Measurements from ENCODE around the gene NRSN1. TPM values are rescaled to one million over a fixed set of nuclear protein-coding genes. Genes with fewer than 3 reads are reported as not detected.

NRSN1 gene
- total RNA-seq, 1 donor, result not detected

DNA sequence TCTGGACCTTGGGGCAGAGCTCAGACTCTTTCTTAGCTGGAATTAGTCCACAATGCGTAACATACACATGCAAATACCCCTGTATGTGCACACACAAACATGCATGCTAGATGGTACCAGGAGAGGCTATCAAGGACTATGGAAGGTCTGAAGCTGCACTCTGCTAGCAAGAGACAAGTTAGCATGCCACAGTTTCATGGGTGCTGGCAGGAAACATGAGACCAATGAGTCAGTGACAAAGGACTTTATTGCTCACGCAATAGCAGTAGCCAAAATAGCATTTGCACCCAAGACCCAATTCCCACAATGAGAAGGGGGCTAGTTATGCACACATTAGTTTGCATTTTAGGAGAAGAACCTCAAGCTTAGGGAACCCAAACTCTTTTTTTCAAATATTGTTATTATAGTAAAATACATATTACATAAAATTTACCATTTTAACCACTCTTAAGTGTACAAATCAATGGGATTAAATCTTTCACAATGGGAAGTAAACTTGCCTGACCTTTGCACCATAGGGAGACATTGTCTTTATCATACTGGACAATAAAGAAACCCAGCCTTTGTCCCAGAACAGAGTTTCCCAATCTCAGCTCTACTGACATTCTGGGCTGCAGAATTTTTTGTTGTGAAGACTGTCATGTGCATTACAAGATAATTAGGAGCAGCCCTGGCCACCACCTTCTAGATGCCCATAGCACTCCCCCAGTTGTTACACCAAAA, 69.1 kb downstream of the NRSN1 start:
- DNase-seq (ENCODE audit: low read depth), result no peak
- TF ChIP-seq, protein P1, sequence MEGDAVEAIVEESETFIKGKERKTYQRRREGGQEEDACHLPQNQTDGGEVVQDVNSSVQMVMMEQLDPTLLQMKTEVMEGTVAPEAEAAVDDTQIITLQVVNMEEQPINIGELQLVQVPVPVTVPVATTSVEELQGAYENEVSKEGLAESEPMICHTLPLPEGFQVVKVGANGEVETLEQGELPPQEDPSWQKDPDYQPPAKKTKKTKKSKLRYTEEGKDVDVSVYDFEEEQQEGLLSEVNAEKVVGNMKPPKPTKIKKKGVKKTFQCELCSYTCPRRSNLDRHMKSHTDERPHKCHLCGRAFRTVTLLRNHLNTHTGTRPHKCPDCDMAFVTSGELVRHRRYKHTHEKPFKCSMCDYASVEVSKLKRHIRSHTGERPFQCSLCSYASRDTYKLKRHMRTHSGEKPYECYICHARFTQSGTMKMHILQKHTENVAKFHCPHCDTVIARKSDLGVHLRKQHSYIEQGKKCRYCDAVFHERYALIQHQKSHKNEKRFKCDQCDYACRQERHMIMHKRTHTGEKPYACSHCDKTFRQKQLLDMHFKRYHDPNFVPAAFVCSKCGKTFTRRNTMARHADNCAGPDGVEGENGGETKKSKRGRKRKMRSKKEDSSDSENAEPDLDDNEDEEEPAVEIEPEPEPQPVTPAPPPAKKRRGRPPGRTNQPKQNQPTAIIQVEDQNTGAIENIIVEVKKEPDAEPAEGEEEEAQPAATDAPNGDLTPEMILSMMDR (IDR thresholded peaks at IDR 0.05; ENCODE audit: insufficient read depth, low read depth, low read length), result no peak
- H3K4me3 ChIP-seq (ENCODE audit: low read depth, low read length), result no peak overlapping the region

DNA sequence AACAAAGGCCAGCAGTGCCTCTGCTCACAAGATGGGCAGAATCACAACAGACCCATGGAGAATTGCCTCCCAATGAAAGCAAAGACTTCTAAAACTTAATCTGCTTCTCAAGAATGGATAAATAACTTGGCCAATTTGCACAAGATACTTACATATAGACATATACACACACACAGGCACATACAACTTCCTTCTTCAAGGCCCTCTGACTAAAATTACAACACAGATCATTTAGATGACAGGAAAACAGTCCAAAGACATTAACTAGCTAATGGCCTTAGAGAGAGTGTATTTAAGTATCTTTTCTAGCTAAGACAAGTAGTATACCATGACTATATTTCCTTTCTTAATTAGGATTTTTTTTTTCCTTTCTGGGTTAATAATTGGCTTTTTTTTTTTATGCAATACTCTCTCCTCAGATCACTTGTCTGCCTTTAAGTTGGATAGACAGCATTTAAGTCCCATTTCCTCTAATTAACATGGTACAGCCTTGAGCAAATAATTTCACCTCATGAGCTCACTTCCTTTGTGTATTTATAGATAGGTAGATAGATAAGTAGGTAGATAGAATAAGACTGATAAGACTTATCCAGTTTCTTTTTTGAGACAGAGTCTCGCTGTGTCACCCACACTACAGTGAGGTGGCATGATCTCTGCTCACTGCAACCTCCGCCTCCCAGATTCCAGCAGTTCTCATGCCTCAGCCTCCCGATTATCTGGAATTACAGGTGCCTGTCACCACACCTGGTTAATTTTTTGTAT, 70.0 kb downstream of the NRSN1 start:
- H3K4me3 ChIP-seq (ENCODE audit: low read depth, low read length), result no peak overlapping the region
- TF ChIP-seq, protein P1 (IDR thresholded peaks at IDR 0.05; ENCODE audit: insufficient read depth, low read depth, low read length), result no peak
- no peak for DNase-seq (ENCODE audit: low read depth)

Small RNAs within 50 kb of the gene (small RNA-seq; reads per million reads assigned to genes)
- gene RF00218, result not detected

Other genes with a start within 250 kb of the NRSN1 start
- gene DCDC2, start 231.8 kb downstream of the NRSN1 start, total RNA-seq, result under 0.01 and 0.43 TPM in 2 replicates